GM18907 (cell line): ENCODE data around the gene STARD4.

ENCODE experiments used
- ATAC-seq: cut with Tn5 transposase; IDR thresholded peaks from one replicate; pipeline ENCODE4 v1.9.1; 2021; ENCODE audit warnings: mild to moderate bottlenecking, moderate library complexity; ENCODE audit not compliant: unreplicated experiment

The STARD4 gene

GRCh38 chr5:111528056-111528455 is 15.7 kb upstream of the STARD4 start:
- ATAC-seq, result no peak

GRCh38 chr5:111520908-111521307 is 8.6 kb upstream of the STARD4 start:
- ATAC-seq, result no peak

DNA sequence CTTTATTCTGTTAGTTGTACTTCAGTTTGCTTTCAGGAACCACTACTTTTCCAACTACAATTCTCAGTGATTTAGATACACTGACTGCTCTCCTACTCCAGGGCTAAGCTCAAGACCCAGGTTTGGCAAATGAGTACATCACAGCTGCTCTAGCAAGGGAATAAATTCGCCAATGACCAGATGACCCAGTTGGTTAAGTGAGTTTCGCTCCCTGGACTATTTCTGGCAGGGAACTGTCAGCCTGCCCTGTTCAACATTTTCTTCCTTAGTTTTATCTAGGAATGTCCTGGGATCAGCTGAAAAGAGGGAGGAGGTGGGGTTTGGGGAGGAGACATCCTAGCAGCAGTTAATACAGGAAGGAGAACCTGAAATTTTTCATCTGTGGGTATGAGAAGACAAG is 6.4 kb upstream of the STARD4 start:
- no peak for ATAC-seq

- ATAC-seq, result peak; percentile 51
Observed at GRCh38 chr5:111517853-111518501, 5.6 kb upstream of the STARD4 start.

DNA sequence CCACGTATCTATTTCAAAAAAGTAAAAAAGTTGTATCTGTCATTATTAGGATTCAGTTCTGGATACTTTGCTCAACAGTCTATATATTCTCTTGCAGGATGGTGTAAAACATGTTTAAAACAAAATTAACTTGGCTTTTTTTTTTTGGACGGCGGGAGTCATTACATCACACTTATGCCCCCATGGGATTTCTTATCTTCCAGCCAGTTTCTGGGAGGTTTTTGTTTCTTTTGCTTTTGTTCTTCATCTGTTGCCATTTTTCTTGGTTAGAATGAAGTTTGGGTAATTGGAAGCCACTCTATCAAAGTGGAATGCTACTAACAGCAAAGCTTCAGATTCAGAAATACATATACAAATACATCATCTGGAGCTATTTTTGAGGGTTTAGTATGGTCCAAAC is 1.8 kb upstream of the STARD4 start:
- no peak for ATAC-seq

DNA sequence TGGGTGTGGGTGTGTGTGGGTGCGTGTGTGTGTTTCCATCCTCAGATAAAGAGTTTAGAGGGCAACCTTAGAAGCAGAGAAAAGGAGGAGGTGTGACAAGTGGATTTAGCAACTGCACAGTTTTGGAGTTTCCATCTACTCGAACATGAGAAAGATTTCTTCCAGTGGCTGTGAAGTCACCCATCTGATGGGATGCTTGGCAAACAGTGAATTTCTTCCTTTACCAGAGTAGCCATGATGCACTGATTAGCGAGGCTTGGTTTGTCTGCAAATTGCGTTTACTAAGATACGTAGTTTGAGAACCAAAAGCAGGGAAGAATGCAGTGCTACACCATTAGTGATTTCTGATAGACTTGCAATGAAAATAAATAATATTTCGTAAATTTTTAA is 791 bp upstream of the STARD4 start:
- no peak for ATAC-seq

DNA sequence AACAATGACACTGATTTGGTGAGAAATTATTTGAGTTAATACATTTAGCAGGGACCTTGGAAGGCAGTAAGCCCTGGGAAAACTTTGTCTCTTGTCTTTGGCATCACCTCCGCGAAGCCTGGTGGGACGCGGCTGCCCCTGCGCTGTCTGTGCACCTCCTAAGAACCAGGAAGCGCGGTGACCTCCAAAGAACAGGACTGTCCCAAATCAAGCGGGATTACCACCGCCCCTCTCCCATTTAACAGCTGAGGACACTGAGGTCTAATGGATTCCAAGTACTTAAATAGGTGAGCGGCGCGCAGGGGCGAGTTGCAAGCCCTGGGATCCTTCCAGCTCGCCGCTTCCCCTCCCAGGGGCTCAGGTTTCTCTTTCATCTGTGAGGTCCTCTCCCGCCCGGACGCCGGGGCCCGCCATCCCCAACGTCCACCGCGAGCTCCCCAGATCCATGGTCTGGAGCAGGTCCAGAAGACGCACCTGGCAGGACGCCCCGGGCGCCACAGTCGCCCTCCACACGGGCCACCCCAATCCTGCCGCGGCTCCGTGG is 432 bp downstream of the STARD4 start:
- ATAC-seq, result peak; percentile 32

GRCh38 chr5:111511174-111511830 is 1.0 kb downstream of the STARD4 start:
- ATAC-seq, result no peak

DNA sequence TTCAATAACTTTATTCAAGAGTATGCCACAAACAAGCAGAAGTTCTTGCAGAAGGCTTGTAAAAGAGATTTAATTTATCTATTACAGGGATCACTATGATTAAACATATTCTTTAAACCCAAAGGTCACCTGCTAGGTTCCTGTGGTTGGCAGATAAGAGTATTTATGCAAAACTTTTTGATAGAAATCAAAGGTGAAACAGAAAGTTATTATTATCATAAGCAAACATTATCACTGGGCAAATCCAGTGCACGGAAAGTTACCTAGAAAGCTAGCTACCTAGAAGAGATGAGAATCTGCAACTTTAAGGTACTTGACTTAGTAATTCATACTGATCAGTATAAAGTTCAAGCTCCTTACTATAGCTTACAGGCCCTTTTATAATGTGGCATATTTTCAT is 3.2 kb downstream of the STARD4 start:
- ATAC-seq, result no peak

- ATAC-seq, result no peak
Observed at GRCh38 chr5:111507276-111507675, 5.1 kb downstream of the STARD4 start.

DNA sequence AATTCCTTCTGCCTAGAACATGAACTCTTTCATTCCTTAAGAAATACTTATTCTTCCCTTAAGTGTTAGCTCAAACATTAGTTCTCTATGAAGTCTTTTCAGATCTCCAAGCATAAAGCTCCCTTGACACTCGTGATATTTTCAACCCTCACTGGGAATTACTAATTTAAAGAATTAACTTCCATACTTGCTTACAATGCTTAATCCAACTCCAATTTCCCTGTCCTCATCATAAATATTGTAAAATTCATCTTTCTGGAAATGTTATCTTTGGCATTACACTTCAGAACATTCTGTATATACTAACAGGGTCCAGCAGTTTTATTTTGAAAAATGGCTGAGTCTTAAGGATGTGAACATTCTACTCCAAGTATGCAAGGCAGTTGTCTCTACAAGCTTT is 7.2 kb downstream of the STARD4 start:
- ATAC-seq, result no peak

GRCh38 chr5:111502956-111503355 is 9.4 kb downstream of the STARD4 start:
- no peak for ATAC-seq

DNA sequence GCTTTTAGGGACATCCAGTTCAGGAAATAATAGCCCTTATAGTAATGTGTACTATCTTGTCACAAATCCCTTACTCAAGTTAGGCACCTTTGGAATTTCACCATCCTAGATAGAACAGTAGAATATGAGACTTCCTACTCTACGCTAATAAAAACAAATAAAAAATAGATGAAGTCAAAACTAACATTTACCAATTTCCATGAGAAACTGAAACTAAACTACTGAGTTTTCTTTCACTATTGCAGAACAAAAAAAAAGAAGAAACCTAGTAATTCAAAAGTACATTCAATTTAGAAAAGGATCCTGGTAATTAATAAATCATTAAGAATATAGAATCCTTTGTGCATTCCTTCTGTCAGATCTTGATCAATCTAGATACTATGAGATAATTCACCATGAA is 14.0 kb downstream of the STARD4 start:
- no peak for ATAC-seq

DNA sequence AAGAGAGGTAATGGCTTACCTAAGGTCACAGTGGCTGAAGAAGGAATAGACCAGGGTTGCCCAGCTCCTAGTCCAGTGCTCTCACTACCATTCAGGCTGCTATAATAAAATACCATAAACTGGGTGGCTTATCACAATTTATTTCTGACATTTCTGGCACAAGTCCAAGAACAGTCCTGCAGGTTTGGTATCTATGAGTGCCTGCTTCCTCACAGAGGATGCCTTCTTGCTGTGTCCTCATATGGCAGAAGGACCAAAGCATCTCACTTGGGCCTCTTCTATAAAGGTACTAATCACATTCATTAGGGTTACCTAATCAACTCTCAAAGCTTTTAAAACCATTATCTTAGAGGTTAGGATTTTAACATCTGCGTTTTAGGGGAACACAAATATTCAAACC is 17.2 kb downstream of the STARD4 start:
- no peak for ATAC-seq

DNA sequence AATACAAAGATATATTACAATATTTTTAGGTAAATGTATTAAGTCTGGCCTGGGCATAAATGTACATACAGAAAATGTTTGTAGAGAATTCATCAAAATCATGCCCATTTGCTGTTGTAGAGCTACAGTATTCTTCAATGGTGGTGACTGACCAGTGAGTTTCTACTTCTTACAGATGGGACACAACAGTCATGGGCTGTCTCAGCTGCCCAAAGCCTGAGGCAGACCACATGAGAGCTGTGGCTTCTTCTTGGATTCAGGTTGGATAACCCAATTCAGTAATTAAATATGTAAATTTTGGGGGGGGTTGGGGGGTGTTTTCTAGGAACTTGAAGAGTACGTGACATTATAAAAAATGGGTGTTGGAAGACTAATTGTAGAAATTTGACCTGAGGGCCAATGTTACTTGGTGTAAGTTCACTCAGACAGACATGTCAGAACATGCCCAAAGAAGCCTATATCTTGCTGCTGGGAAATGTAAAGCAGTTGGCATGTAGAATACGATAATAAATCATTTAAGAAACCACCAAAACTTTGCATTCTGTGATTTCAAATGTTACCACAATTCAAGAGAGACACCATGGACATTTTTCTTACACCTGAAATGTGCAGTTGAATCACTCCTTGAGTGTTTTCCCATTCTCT is 17.9 kb downstream of the STARD4 start:
- no peak for ATAC-seq

DNA sequence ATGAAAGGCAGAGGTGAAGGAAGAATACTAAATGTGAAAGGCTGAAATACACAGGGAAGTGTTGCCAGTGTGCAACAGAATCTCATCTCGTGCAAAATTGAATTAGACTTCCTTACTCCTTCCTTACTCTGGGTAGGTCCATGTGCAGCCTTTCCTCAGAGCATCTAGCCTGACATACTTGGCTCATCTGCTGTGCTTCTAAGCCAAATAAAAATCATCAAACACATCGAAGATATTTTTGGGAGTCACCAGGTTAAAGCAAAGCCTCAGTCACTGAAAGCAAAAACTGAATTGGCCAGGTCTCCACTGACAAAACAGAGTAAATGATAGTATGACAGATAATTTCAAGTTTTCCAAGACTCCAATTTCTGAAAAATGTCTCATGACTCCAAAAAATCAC is 19.3 kb downstream of the STARD4 start:
- ATAC-seq, result no peak

DNA sequence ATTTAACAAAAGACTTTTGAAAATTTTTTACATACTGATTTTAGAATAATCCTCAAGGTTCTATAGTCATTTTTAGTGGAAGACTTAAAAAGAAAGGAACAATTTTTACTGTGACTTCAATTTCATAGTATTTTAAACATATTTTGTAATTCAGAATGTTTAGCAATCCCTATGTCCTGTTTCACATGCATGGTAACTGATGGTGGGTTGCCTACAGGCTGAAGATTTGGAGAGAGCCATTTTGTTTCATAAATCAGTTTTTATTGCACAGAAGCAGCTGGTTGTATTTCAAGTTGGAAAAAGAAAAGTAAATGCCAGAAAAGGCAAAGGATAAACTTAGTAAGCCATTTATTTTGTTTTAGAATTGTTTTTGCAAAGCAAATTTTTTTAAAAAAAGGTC is 24.0 kb downstream of the STARD4 start:
- ATAC-seq, result no peak

GRCh38 chr5:111486926-111487325 is 25.4 kb downstream of the STARD4 start:
- no peak for ATAC-seq

DNA sequence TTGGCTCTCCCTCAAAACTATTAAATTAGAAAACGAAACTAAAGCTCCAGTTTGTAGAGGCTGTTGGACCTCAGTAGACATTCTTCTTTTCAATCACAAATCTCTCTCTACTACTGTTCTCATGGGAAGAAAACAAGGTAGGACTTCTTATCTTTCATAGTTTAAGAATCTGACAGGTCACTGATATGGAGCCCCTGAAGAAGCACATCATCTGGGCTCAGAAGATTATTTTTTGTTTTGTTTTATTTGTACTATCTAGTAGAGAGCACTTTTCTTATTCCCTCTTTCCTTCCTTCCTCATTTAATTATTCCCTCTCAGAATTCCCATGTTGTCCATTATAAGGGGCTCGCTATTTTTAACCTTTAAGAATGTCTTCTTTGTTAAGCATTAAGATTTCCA is 26.3 kb downstream of the STARD4 start:
- no peak for ATAC-seq

- no peak for ATAC-seq
Observed at GRCh38 chr5:111480346-111480745, 32.0 kb downstream of the STARD4 start.

DNA sequence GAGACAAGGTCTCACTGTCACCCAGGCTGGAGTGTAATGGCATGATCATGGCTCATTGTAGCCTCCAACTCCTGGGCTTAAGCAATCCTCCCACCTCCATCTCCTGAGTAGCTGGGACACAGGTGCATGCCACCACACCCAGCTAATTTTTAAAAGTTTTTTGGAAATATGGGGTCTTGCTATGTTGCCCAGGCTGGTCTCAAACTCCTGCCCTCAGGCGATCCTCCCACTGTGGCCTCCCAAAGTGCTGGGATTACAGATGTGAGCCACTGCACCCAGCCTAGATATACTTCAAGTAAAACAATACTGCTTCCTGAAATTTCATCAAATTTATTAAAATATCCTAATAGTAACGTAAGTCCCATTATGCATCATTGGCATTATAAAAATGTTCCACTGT is 33.4 kb downstream of the STARD4 start:
- ATAC-seq, result no peak

DNA sequence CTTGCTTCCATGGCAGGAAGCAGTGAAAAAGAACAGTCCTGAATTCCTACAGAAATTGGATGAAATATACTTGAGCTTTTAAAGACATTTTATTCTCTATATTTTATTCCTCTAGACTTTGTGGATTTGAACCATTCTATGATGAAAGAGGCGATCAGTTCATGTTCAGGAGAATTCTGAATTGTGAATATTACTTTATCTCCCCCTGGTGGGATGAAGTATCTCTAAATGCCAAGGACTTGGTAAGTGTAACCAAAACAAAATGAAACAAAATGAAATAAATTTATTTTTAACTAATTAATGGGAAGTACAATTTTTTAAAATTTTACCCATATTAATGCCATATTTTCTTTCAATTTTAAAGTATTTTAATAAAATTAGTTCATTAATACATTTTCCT is 34.1 kb downstream of the STARD4 start:
- ATAC-seq, result no peak
